Loucy (cell line): ENCODE measurements around the gene PNMA3.

ENCODE experiments used
- H2AFZ ChIP-seq: fragments of 200-600 bp; sonication (generic); 2 replicates; pipeline ENCODE4 v1.6.0; 2016; ENCODE audit warnings: antibody characterized with exemption, mild to moderate bottlenecking, low read length, moderate library complexity
- H3F3A ChIP-seq: fragments of 200-600 bp; 2 replicates; pipeline ENCODE4 v1.6.0; 2016; ENCODE audit warnings: antibody characterized with exemption, low read depth, mild to moderate bottlenecking
- H3K27me3 ChIP-seq: fragments of 200-600 bp; sonication (generic); 2 replicates; pipeline ENCODE4 v1.6.1; 2014; ENCODE audit warnings: low read length, mild to moderate bottlenecking; ENCODE audit not compliant: insufficient read depth, poor library complexity, severe bottlenecking
- H3K36me3 ChIP-seq: fragments of 200-600 bp; sonication (generic); 2 replicates; pipeline ENCODE4 v1.6.1; 2016; ENCODE audit warnings: low read length; ENCODE audit not compliant: insufficient read depth
- H3K4me1 ChIP-seq: fragments of 200-600 bp; sonication (generic); 2 replicates; pipeline ENCODE4 v1.5.1; 2014; ENCODE audit warnings: low read length, mild to moderate bottlenecking; ENCODE audit not compliant: insufficient read depth, poor library complexity, severe bottlenecking
- H3K4me2 ChIP-seq: fragments of 200-600 bp; sonication (generic); 2 replicates; pipeline ENCODE4 v1.6.0; 2014; ENCODE audit warnings: antibody characterized with exemption, low read length, low read depth, mild to moderate bottlenecking; ENCODE audit not compliant: poor library complexity, severe bottlenecking
- H3K4me3 ChIP-seq: fragments of 200-600 bp; sonication (generic); 2 replicates; pipeline ENCODE4 v1.5.1; 2014; ENCODE audit warnings: low read length, mild to moderate bottlenecking, mixed read lengths; ENCODE audit not compliant: poor library complexity, severe bottlenecking
- H3K79me2 ChIP-seq: fragments of 200-600 bp; sonication (generic); 2 replicates; pipeline ENCODE4 v1.6.1; 2014; ENCODE audit warnings: low read length; ENCODE audit not compliant: insufficient read depth
- H3K9ac ChIP-seq: fragments of 200-600 bp; sonication (generic); 2 replicates; pipeline ENCODE4 v1.6.0; 2014; ENCODE audit warnings: mild to moderate bottlenecking, low read depth, low read length, moderate library complexity; ENCODE audit not compliant: poor library complexity, severe bottlenecking
- H3K9me2 ChIP-seq: fragments of 200-600 bp; sonication (generic); replicated peaks from 2 replicates; pipeline ENCODE4 v1.6.1; 2016; ENCODE audit warnings: low read depth, low read length, mixed read lengths
- H3K9me3 ChIP-seq: fragments of 200-600 bp; sonication (generic); 2 replicates; pipeline ENCODE4 v1.6.1; 2014; ENCODE audit warnings: mild to moderate bottlenecking, antibody characterized with exemption, low read length, low read depth; ENCODE audit not compliant: insufficient read depth
- H4K20me1 ChIP-seq: fragments of 200-600 bp; sonication (generic); 2 replicates; pipeline ENCODE4 v1.6.0; 2014; ENCODE audit warnings: antibody characterized with exemption, low read length, mild to moderate bottlenecking; ENCODE audit not compliant: insufficient read depth, poor library complexity, severe bottlenecking
- EZH2phosphoT487 ChIP-seq: fragments of 200-600 bp; IDR thresholded peaks from 2 replicates; pipeline ENCODE4 v1.6.1; 2018; ENCODE audit warnings: antibody characterized with exemption, mild to moderate bottlenecking, moderate library complexity, borderline replicate concordance
- TF ChIP-seq, protein P1 (sequence below): fragments of 200-600 bp; sonication (generic); conservative IDR thresholded peaks from 2 replicates; pipeline ENCODE4 v1.5.1; 2014; ENCODE audit warnings: mild to moderate bottlenecking, antibody characterized with exemption, low read length

PNMA3 gene

DNA sequence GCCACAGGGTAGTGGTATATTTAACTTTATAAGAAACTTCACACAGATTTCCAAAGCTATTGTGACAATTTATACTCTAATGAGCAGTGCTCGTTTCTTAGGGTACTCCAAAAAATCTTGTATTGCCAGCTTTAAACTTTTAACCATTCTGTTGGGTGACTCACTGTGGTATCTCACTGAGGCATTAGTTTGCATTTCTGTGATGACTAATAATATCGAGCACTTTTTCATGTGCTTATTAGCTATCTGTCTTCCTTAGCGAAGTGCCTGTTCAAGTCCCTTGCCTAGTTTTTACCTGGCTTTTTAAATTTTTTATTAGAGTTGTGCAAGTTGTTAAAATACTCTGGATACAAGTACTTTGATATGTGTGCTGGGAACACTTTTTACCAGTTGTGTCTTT is 5.5 kb downstream of the PNMA3 start:
- Histone ChIP-seq H3K4me1 (no peaks in the 10 kb centered on the region), H3K9ac (no peak overlapping the region), H3K4me3 (no peak overlapping the region), H3K9me3 (no peaks in the 10 kb centered on the region), H3K36me3 (no peaks in the 10 kb centered on the region), H3K9me2 (no peaks in the 10 kb centered on the region), H4K20me1 (no peaks in the 10 kb centered on the region), H3K79me2 (no peaks in the 10 kb centered on the region), H3K4me2 (no peak overlapping the region), H2AFZ (no peak overlapping the region), H3K27me3 (no peaks in the 10 kb centered on the region), H3F3A (no peaks in the 10 kb centered on the region)
- TF ChIP-seq, protein P1, sequence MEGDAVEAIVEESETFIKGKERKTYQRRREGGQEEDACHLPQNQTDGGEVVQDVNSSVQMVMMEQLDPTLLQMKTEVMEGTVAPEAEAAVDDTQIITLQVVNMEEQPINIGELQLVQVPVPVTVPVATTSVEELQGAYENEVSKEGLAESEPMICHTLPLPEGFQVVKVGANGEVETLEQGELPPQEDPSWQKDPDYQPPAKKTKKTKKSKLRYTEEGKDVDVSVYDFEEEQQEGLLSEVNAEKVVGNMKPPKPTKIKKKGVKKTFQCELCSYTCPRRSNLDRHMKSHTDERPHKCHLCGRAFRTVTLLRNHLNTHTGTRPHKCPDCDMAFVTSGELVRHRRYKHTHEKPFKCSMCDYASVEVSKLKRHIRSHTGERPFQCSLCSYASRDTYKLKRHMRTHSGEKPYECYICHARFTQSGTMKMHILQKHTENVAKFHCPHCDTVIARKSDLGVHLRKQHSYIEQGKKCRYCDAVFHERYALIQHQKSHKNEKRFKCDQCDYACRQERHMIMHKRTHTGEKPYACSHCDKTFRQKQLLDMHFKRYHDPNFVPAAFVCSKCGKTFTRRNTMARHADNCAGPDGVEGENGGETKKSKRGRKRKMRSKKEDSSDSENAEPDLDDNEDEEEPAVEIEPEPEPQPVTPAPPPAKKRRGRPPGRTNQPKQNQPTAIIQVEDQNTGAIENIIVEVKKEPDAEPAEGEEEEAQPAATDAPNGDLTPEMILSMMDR, result no peak
- no peak for TF ChIP-seq EZH2phosphoT487

DNA sequence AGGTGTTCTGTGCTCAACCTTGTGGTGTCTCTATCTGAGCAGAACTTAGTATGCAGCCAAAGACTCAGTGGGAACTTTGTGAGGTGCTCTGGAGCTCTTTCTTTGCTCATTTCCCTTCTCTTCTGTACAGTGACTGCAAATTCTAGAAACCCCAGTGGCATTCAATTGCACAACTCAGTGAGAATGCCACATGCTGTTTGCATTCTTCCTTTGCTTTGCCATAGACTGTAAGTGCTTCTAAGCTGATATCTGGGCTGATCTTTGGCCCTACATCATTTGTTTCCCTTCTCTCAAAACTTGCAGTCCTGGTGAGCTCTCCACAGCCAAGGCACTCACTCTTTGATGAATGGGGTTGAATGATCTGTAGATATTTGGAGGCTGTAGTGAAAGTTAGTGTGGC is 7.0 kb downstream of the PNMA3 start:
- Histone ChIP-seq H3K9me3 (no peaks in the 10 kb centered on the region), H3K27me3 (no peaks in the 10 kb centered on the region), H3K36me3 (no peaks in the 10 kb centered on the region), H4K20me1 (no peaks in the 10 kb centered on the region), H3K9me2 (no peaks in the 10 kb centered on the region), H3K4me3 (no peak overlapping the region), H3K4me2 (no peak overlapping the region), H3K9ac (no peak overlapping the region), H3K79me2 (no peaks in the 10 kb centered on the region), H3F3A (no peaks in the 10 kb centered on the region), H3K4me1 (no peaks in the 10 kb centered on the region), H2AFZ (no peak overlapping the region)
- TF ChIP-seq, protein P1, result no peak
- TF ChIP-seq EZH2phosphoT487, result no peak

GRCh38 chrX:153064061-153064460 is 7.8 kb downstream of the PNMA3 start:
- no peak for TF ChIP-seq EZH2phosphoT487
- TF ChIP-seq, protein P1, result no peak
- H4K20me1 ChIP-seq, result no peaks in the 10 kb centered on the region
- H3K9ac ChIP-seq, result no peak overlapping the region
- H3K4me3 ChIP-seq, result no peak overlapping the region
- no peaks in the 10 kb centered on the region for H3K79me2 ChIP-seq
- H3F3A ChIP-seq, result no peaks in the 10 kb centered on the region
- no peaks in the 10 kb centered on the region for H3K9me3 ChIP-seq
- H3K4me1 ChIP-seq, result no peaks in the 10 kb centered on the region
- H3K4me2 ChIP-seq, result no peak overlapping the region
- no peaks in the 10 kb centered on the region for H3K36me3 ChIP-seq
- H3K9me2 ChIP-seq, result no peaks in the 10 kb centered on the region
- no peaks in the 10 kb centered on the region for H3K27me3 ChIP-seq
- H2AFZ ChIP-seq, result no peak overlapping the region
